Pons (tissue), 1 donor: ENCODE results near the gene LIN54.
"Not testable (repeated sequence)": the region's sequence is repeated elsewhere in the genome, so short reads cannot be mapped to it uniquely, and the experiment has no call there.

Experiments
- DNase-seq: peaks from one replicate; pipeline ENCODE4 v3.0.0-alpha.2; 2016; ENCODE audit warnings: low spot score

The LIN54 gene

GRCh38 chr4:83010522-83011318 is at the start of gene LIN54:
Gene LIN54, minus strand, starts transcription at chr4:83010823. Its CDS starts 25,979 bp downstream, at chr4:82984844.
- peak; percentile 52 for DNase-seq

DNA sequence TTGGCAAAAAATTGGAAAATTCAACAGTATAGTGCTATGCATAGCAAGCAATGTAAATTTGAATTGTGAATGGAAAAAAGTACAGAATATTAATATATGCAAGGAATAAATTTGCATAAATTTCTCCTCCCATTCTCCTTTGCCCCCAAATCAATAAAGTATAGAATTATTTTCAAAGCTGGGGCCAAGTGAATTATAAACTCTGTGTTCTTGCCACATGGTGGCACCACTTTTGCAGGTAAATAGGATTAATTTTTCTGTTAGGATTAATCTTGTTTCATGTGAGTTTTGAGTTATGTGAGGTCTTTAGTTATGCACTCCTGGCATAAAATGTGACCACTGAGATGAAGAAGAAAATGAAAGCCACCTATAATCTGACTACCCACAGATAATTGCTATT is 44.3 kb upstream of the LIN54 start:
- DNase-seq: no peak

DNA sequence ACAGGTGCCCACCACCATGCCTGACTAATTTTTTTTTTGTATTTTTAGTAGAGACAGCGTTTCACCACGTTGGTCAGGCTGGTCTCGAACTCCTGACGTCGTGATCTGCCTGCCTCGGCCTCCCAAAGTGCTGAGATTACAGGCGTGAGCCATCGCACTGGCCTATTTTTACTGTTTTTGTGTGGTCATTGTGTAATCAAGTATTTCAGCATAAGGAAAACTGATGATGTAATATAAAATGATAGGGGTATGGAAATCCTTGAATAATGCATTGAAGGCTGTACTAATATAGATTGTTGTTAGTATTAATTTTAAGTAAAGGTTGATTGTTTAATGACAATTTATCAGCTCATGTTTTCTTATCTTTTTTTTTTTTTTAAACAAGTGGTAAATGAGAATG is 38.2 kb upstream of the LIN54 start:
- DNase-seq: not testable (repeated sequence)

DNA sequence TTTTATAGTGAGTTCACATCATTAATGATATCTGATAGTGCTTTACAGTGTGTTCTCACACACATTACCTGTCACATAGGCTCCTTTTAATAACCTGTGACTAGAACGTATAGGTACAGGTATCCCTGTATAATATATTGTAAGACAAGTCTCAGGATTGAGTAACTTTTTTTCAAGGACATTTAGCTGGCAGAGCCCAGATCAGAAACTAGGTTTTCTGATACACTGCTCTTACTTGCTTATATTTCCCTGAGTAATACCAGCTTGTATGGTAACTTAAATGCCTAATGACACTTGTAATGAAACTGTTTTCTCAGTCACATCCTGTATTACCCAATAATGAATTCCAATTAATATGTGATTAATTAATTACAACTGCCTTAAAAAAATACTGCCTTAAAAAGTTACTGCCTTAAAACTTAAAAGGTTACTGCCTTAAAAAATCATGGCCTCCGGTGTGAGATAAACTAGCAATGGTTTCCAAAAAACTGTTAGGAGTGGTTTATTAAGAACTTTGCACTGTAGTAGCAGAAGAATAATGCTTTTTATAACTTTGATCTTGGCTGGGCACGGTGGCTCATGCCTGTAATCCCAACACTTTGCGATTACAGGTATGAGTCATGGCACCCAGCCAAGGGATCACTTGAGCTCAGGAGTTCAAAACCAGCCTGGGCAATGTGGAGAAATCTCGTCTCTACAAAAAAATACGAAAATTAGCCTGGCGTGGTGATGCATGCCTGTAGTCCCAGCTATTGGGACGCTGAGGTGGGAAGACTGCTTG is 36.3 kb upstream of the LIN54 start:
- DNase-seq: no peak

DNA sequence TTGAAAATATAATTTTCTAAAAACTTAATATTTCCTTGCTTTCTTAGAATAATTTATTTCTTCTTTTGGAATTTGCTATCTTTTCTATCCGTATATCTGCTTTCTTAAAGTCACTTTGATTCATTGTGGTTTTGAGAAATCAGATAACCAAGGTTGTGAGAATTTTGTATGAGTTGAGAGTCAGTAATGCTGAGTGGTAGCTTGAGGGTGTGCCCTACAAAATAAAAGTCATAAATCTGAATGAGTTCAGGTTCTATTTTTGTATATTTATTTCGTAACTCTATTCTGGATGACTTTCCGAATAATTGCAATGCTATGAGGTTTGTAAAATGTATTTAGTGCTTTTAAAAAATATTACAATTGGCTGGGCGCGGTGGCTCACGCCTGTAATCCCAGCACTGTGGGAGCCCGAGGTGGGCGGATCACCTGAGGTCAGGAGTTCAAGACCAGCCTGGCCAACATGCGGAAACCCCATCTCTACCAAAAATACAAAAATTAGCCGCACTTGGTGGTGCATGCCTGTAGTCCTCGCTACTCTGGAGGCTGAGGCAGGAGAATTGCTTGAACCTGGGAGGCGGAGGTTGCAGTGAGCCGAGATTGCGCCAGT is 33.3 kb upstream of the LIN54 start:
- DNase-seq: no peak

DNA sequence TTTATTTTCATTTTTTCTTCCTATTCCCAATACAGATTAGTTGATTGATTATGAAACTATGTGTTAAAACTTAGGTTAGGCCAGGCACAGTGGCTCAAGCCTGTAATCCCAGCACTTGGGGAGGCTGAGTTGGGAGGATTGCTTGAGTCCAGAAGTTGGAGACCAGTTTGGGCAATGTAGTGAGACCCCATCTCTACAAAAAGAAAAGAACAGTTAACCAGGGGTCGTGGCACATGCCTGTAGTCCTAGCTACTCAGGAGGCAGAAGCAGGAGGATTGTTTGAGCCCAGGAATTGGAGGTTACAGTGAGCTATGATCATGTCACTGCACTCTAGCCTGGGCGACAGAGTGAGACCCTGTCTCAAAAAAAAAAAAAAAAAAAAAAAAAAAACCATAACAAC is 32.5 kb upstream of the LIN54 start:
- DNase-seq: not testable (repeated sequence)

GRCh38 chr4:83040269-83040668 is 29.6 kb upstream of the LIN54 start:
- no peak for DNase-seq

DNA sequence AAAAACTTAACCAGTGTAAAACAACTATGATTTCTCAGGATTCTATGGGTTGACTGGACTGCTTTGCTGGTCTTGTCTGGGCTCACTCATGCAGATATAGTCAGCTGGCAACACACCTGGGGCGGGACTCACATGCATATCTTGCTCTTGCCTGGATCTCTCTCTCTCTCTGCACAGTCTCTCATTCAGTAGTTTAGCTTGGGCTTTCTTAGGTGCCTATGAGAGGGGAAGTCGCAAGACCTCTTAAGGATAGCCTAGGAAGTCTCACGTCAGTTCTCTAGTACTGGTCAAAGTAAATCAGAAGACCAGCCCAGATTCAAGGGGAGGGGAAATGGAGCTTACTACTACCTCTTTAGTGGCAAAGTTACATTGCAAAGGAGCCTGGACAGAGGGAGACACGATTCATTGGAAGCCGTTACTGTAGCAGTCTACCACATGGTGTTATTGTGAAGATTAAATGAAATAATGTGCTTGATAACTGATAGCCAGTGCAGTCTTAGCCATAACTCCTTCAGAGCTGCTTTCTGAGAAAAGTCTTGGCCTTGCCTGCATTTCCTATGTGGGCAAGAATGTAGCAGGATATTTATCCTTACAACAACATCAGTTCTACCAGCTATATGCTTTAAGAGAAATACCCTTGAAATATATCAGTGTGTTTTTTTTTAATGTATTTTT is 26.5 kb upstream of the LIN54 start:
- no peak for DNase-seq

- peak; percentile 100 for DNase-seq
Observed at GRCh38 chr4:83034630-83035494, 24.2 kb upstream of the LIN54 start, which contains the start of gene COPS4. Gene COPS4, plus strand, starts transcription at chr4:83035183. Its CDS starts 42 bp downstream, at chr4:83035225.

DNA sequence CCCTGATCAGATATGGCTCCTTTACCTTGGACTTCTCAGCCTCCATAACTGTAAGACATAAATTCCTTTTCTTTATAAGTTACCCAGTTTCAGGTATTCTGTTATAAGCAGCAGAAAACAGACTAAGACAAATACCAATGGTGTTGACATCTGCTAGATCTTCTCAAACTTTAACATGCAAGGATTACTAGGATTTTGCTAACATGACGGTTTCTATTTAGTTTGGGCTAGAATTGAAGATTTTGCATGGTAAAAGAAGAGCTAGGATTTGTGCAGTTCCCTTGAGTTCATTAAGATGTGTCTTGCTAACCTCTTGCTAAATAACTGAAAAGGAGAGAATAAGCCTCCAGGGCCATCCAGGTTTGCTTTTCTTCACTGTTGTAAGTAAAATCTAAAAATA is 19.1 kb upstream of the LIN54 start:
- no peak for DNase-seq

DNA sequence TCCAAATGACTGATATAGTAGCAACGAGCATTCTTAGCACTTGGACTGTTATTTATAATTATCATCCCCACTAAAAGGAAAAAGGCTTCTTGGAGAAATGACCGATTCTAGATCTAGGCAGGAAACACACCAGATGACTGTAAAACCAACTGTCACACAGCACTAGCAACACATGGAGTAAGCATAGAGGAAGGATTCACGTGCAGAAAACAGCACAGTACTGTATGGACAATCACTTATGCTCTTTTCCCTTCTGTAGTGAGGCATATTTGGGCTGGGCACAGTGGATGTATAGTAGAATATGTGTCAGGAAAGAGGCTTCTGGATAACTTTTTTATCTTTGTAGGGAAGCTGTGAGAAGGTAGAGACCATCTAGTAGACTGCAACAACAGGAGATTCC is 18.4 kb upstream of the LIN54 start:
- no peak for DNase-seq

DNA sequence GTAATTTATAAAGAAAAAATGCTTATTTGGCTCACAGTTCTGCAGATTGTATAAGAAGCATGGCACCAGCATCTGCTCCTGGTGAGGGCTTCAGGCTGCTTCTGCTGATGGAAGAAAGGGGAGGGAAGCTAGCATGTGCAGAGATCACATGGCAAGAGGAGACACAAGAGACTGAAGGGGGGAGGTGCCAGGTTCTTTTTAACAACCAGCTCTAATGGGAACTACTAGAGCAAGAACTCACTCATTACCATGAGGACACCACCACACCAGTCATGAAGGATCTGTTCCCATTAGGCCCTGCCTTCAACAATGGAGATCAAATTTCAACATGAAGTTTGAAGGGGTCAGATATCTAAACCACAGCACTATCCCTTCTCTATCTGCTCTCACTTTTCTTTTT is 14.9 kb upstream of the LIN54 start:
- no peak for DNase-seq

DNA sequence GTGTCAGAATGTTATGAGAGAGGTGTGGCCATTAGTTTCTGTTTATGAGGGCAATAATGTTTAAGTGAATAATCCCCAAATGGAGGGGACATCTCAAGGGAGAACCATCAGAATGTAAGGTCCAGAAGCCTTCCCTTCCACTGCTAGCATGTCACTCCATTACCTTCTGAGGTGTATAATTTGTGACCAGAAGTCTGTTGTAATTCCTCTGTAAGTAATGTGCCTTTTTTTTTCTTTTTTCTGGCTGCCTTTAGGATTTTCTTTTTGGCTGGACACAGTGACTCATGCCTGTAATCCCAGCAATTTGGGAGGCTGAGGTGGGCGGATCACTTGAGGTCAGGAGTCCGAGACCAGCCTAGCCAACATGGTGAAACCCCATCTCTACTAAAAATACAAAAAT is 13.6 kb upstream of the LIN54 start:
- no peak for DNase-seq

DNA sequence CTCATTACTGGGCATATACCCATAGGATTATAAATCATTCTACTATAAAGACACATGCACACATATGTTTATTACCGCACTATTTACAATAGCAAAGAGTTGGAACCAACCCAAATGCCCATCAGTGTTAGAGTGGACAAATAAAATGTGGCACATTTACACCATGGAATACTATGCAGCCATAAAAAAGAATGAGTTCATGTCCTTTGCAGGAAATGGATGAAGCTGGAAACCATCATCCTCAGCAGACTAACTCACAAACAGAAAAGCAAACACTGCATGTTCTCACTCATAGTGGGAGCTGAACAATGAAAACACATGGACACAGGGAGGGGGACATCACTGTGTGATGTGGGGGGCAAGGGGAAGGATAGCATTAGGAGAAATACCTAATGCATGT is 13.0 kb upstream of the LIN54 start:
- DNase-seq: not testable (repeated sequence)

DNA sequence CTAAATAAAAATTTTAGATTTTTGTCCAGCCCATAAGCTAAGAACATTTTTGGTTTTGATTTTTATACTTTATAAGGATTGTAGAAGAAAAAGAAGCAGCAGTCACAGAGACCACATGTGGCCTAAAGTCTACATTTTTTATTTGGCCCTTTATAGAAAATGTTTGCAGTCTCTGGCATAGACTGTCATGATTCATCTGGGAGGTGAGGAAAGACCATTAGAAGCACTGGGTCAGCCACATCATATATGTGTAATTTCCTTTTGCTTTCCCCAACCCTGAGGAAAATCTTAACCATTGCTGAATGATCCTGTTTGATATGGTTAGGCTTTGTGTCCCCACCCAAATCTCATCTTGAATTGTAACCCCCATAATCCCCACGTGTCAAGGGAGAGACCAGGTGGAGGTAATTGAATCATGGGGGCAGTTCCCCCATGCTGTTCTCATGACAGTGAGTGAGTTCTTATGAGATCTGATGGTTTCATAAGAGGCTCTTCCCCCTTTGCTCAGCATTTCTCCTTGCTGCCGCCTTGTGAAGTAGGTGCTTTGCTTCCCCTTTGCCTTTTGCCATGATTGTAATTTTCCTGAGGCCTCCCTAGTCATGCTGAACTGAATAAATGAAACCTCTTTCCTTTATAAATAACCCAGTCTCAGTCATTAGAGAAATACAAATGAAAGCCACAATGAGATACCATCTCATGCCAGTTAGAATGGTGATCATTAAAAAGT is 12.3 kb upstream of the LIN54 start:
- no peak for DNase-seq

DNA sequence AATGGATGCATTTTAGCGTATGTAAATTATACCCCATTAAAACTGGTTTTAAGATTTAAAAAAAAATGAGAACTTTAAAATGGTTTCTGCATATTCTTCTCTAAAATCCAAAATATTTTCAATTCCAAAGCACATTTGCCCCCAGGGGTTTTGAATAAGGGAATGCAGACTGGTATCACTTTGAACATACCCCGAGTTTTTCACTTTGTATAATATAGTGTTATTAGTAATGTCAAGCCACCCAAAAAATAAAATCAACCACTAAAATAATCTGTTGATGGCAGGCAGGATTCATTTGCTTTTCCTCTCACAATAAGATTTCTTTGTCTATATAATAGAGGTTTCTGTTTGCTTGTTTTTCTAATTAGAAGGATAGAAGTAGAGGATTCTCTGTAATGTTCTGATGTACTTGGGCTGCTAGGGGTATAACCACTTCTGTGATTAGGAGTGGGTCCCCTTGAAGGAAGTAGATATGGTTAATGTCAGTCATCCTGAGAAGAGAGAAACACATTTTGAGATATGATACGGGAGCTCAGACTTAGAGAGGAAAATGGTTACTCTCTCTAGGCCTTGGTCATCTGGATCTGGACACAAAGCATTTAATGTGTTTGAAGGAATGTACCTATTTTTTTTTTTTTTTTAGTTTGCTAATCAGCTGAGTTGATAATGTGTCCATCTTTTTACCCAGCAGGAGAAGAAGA is 9.3 kb upstream of the LIN54 start:
- DNase-seq: no peak

DNA sequence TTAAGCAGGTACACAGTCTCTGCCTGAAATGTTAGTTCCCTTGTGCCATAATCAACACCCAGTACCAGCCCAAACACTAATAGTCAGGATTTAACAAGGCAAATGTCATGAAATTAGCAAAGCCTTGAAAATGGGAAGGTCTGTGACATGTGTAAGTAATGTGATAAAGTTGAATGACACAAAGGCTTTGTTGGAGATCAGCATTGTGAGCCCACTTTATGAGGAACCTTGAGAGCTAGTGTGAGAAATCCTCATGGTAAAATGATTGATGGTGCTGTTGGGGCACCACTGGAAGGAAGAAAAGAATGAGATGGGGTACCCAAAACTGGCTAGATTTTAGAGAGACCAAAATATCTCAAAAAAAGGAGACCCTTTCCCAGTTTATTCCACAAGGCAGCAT is 3.3 kb upstream of the LIN54 start:
- DNase-seq: peak; percentile 33

GRCh38 chr4:83013420-83013867 is 2.8 kb upstream of the LIN54 start:
- DNase-seq: no peak

GRCh38 chr4:83012687-83013419 is 2.2 kb upstream of the LIN54 start:
- peak; percentile 98 for DNase-seq
